GM19455 (cell line): ENCODE measurements around the gene AMOT.
A peak's percentile ranks its signal among the peaks of the same experiment; 100 is the strongest.
"Not testable (repeated sequence)": the region's sequence is repeated elsewhere in the genome, so short reads cannot be mapped to it uniquely, and the experiment has no call there.

Source experiments
- ATAC-seq: cut with Tn5 transposase; IDR thresholded peaks from one replicate; pipeline ENCODE4 v1.9.1; 2021; ENCODE audit not compliant: unreplicated experiment

AMOT gene

GRCh38 chrX:112840382-112841113, at the start of gene AMOT:
TSS of gene AMOT (minus strand) at chrX:112840831. CDS start at chrX:112823126, 17,705 bp downstream.
- ATAC-seq: peak; percentile 66

- ATAC-seq: no peak
Observed at GRCh38 chrX:112889400-112889799, 48.8 kb upstream of the AMOT start.

- no peak for ATAC-seq
Observed at GRCh38 chrX:112888916-112889315, 48.3 kb upstream of the AMOT start.

GRCh38 chrX:112877771-112878173, 37.1 kb upstream of the AMOT start:
- ATAC-seq: peak; percentile 46

GRCh38 chrX:112874614-112875013, 34.0 kb upstream of the AMOT start:
- no peak for ATAC-seq

- ATAC-seq: no peak
Observed at GRCh38 chrX:112874175-112874574, 33.5 kb upstream of the AMOT start.

GRCh38 chrX:112868586-112868985, 28.0 kb upstream of the AMOT start:
- ATAC-seq: no peak

GRCh38 chrX:112867570-112867969, 26.9 kb upstream of the AMOT start:
- no peak for ATAC-seq

- no peak for ATAC-seq
Observed at GRCh38 chrX:112866175-112866574, 25.5 kb upstream of the AMOT start.

GRCh38 chrX:112865464-112866025, 24.9 kb upstream of the AMOT start:
- no peak for ATAC-seq

GRCh38 chrX:112863850-112864249, 23.2 kb upstream of the AMOT start:
- no peak for ATAC-seq

GRCh38 chrX:112857478-112857878, 16.8 kb upstream of the AMOT start:
- peak; percentile 99 for ATAC-seq

- ATAC-seq: not testable (repeated sequence)
Observed at GRCh38 chrX:112854901-112855300, 14.3 kb upstream of the AMOT start.

- ATAC-seq: no peak
Observed at GRCh38 chrX:112852851-112853250, 12.2 kb upstream of the AMOT start.

GRCh38 chrX:112851806-112852205, 11.2 kb upstream of the AMOT start:
- ATAC-seq: peak; percentile 58

- peak; percentile 95 for ATAC-seq
Observed at GRCh38 chrX:112851161-112851779, 10.6 kb upstream of the AMOT start.

GRCh38 chrX:112849016-112849415, 8.4 kb upstream of the AMOT start:
- no peak for ATAC-seq

GRCh38 chrX:112846782-112847181, 6.2 kb upstream of the AMOT start:
- ATAC-seq: no peak

GRCh38 chrX:112846187-112846586, 5.6 kb upstream of the AMOT start:
- ATAC-seq: no peak

- ATAC-seq: no peak
Observed at GRCh38 chrX:112844250-112844649, 3.6 kb upstream of the AMOT start.

GRCh38 chrX:112841820-112842157, 1.2 kb upstream of the AMOT start:
- no peak for ATAC-seq

- peak; percentile 98 for ATAC-seq
Observed at GRCh38 chrX:112841114-112841819, 636 bp upstream of the AMOT start.
